Gastroesophageal sphincter (tissue), 4 donors: ENCODE measurements around the gene ODC1. TPM values are rescaled to one million over a fixed set of nuclear protein-coding genes. Genes with fewer than 3 reads are reported as not detected.
A peak's percentile ranks its signal among the peaks of the same experiment; 100 is the strongest.

Experiments used
- ATAC-seq: fragments of 150-250 bp; one replicate; pipeline ENCODE4 v1.9.1; 2016; ENCODE audit warnings: mild to moderate bottlenecking, moderate library complexity
- H3K27ac ChIP-seq, 4 donors: fragments of 200-600 bp; sonication (generic) in 3 of 4; 1 replicate in 3 of 4; 2 replicates in 1 of 4; pipeline ENCODE4 v1.5.1; 2016 to 2019
- H3K27me3 ChIP-seq: fragments of 200-600 bp; sonication (generic); one replicate; pipeline ENCODE4 v1.5.1; 2019
- H3K36me3 ChIP-seq, 2 donors: fragments of 200-600 bp; sonication (generic); one replicate each; pipeline ENCODE4 v1.5.1; 2019; ENCODE audit warnings: control low read depth in 1 of 2
- H3K4me1 ChIP-seq, 3 donors: fragments of 200-600 bp; sonication (generic); 1 replicate in 2 of 3; 2 replicates in 1 of 3; pipeline ENCODE4 v1.5.1; 2016 to 2019; ENCODE audit warnings: control low read depth in 2 of 3
- H3K4me3 ChIP-seq, 2 donors: fragments of 200-600 bp; sonication (generic); one replicate each; pipeline ENCODE4 v1.5.1; 2019; ENCODE audit warnings: mild to moderate bottlenecking in 1 of 2, moderate library complexity in 1 of 2
- H3K9me3 ChIP-seq, 3 donors: fragments of 200-600 bp; sonication (generic); one replicate each; pipeline ENCODE4 v1.5.1; 2017 to 2019; ENCODE audit warnings: control low read depth in 2 of 3
- EP300 ChIP-seq: sonication (generic); formaldehyde crosslinking; IDR thresholded peaks from one replicate; pipeline ENCODE4 v1.6.1; 2017; ENCODE audit warnings: antibody characterized with exemption, mild to moderate bottlenecking
- POLR2A ChIP-seq, 2 donors: fragments of 450-650 bp; IDR thresholded peaks; one replicate each; pipeline ENCODE4 v1.6.1; 2017; ENCODE audit warnings: antibody characterized with exemption in 2 of 2, mild to moderate bottlenecking in 2 of 2, moderate library complexity in 1 of 2
- POLR2AphosphoS5 ChIP-seq: sonication (generic); formaldehyde crosslinking; IDR thresholded peaks from one replicate; pipeline ENCODE4 v1.6.1; 2017; ENCODE audit warnings: antibody characterized with exemption
- WGBS, 2 donors: methylation state at CpG; one replicate each; pipeline ENCODE4 v1.1.5; 2018; ENCODE audit warnings: low coverage in 1 of 2; 5-methylcytosine and 5-hydroxymethylcytosine counted together
- total RNA-seq, 4 donors: library from RNA; depleted of rRNA; stranded (reverse); fragments of >200 nt; gene quantifications; one replicate each; pipeline ENCODE4 v1.1.0, GENCODE V29; 2016
- TF ChIP-seq, protein P1 (sequence below), 4 experiments: fragments of 200-600 bp in 2 of 4; fragments of 450-650 bp in 2 of 4; sonication (generic) in 1 of 4; IDR thresholded peaks; one replicate each; pipeline ENCODE4 v1.5.1; 2017 to 2019; ENCODE audit warnings: antibody characterized with exemption in 4 of 4, mild to moderate bottlenecking in 2 of 4, moderate library complexity in 2 of 4

The ODC1 gene
- total RNA-seq, 4 donors from 2014 or later, result 105 to 199 (median 137) TPM

DNA sequence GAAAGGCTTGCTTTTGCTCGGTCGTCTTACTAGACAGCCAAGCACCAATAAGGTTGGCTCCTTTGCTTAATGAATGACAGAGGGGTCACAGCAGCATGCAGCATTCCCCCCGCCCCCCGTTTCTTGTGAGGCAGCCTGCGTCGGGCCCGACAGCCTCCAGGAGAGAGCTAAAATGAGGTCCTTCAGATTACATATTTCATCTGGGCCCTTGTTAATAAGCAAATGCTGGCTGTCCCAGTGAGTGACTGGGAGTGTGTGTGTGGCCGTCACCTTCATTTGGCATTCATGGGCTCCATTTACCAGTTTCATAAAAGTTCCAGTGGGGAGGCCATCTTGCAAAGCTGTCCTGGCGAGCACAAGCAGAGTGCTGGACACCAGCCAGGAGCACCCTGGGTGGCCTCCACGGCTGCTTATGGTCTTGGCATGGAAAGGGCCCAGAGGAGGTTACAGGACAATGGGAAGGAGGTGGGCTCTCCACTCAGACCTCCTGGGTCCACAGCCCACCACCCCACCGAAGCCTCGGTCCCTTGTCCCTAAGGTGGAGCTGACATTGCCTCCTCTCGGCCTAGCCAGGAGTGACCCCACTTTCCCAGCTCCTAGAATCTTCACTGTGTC is 37.2 kb downstream of the ODC1 start:
- 53% methylated on average over 3 of the region's 13 CpGs; no CpG with 5 or more reads in 1 of the 2 donors for WGBS, 2 donors
- no peak overlapping the region for H3K27ac ChIP-seq
- H3K9me3 ChIP-seq, result no peaks in the 10 kb centered on the region
- TF ChIP-seq, protein P1, sequence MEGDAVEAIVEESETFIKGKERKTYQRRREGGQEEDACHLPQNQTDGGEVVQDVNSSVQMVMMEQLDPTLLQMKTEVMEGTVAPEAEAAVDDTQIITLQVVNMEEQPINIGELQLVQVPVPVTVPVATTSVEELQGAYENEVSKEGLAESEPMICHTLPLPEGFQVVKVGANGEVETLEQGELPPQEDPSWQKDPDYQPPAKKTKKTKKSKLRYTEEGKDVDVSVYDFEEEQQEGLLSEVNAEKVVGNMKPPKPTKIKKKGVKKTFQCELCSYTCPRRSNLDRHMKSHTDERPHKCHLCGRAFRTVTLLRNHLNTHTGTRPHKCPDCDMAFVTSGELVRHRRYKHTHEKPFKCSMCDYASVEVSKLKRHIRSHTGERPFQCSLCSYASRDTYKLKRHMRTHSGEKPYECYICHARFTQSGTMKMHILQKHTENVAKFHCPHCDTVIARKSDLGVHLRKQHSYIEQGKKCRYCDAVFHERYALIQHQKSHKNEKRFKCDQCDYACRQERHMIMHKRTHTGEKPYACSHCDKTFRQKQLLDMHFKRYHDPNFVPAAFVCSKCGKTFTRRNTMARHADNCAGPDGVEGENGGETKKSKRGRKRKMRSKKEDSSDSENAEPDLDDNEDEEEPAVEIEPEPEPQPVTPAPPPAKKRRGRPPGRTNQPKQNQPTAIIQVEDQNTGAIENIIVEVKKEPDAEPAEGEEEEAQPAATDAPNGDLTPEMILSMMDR (IDR thresholded peaks at IDR 0.05), result no peak
- TF ChIP-seq POLR2AphosphoS5, result no peak
- TF ChIP-seq EP300, result no peak
- no peak for TF ChIP-seq POLR2A (IDR thresholded peaks at IDR 0.05)
- no peak for ATAC-seq
- peaks cover 0 to 45% (median 5%) of the 10 kb centered on the region in 3 donors for H3K4me1 ChIP-seq
- no peaks in the 10 kb centered on the region for H3K36me3 ChIP-seq
- H3K4me3 ChIP-seq, result no peak overlapping the region
- H3K27me3 ChIP-seq, result no peaks in the 10 kb centered on the region

DNA sequence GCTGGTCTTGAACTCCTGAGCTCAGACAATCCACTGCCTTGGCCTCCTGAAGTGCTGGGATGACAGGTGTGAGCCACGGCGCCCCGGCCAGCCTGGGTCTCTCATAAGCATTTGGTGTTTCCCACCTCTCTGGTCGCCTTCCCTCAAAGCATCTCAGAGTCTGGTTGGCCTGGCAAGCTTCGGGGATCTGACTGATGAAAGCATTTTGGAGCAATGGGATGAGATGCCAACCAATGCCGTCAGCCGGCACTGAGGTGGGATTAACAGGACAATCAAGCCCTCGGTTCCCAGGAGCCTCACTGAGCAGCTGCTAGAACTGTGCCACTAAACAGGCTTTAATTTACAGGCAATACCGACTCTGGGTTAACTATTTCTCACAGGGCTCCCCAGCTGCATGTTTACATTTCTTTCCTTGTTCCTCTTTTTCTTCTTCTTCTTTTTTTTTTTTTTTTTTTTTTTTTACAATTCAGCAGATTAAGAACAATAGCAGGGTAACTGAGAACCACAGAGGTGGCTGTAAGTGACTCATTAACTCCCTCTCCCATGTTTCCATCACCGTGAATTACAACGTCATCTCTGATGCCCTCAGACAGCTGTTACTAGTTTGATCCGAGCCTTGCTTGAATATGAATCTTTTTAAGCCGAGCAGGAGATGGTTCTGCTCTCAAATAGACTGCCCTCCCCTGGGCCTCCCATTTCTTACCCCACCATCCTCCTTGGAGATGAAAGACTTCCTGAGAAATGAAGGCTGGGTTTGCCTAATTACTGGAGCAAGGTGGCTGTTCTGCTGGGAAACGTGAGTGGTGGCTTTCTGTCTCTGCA is 37.9 kb downstream of the ODC1 start:
- no peak for ATAC-seq
- no peaks in the 10 kb centered on the region for H3K27me3 ChIP-seq
- H3K9me3 ChIP-seq, result no peaks in the 10 kb centered on the region
- 76 to 77% methylated on average over 5 to 9 of the region's 14 CpGs for WGBS, 2 donors
- peaks cover 0 to 53% (median 6%) of the 10 kb centered on the region in 3 donors for H3K4me1 ChIP-seq
- TF ChIP-seq POLR2A (IDR thresholded peaks at IDR 0.05) (no peak), POLR2AphosphoS5 (no peak), EP300 (no peak)
- TF ChIP-seq, protein P1 (IDR thresholded peaks at IDR 0.05), result no peak
- no peak overlapping the region for H3K4me3 ChIP-seq
- H3K27ac ChIP-seq, result no peak overlapping the region
- no peaks in the 10 kb centered on the region for H3K36me3 ChIP-seq

DNA sequence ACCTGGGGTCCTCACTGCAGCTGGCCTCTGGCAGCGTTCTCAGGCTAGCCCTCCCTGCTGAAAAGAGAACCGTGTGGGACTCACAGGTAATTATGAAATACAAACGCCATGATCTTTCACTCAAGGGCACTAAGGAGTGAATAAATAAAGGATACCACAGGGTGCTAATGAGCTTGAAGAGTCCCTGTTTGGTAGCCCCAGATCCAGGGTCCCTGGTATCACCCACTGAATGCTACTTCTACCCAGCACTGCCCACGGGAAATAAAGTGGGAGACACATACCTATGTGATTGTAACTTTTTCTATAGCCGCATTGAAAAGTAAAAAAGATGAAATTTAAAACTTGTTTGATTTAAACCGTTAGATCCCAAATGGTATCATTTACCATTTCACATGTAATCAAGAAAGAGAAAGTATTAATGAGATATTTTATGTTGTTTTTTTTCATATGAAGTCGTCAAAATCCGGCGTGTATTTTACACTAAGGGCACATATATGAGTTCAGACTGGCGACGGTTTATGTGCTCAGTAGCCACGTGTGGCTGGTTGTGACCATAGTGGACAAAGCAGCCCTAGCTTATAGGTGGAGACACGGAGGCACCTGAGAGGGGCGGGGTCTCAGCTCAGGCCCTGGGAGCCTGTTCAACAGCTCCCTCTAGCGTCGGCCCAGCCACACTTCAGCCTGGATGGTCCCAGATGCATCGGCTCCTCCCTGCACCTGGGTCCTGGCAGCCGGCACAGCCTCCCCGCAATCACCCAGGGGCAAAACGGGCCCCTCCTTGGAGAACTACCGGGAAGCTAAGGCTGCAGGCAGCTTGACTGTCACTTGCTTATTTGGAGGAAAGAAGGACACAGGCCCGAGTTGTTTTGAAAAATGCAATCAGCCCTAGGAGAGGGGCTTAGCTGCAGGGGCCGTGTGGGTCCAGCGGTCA is 39.2 kb downstream of the ODC1 start:
- Histone ChIP-seq H3K27me3 (no peaks in the 10 kb centered on the region), H3K4me1 (peaks cover 0 to 60% (median 16%) of the 10 kb centered on the region in 3 donors)
- 28 to 65% methylated on average over 8 to 9 of the region's 24 CpGs for WGBS, 2 donors

DNA sequence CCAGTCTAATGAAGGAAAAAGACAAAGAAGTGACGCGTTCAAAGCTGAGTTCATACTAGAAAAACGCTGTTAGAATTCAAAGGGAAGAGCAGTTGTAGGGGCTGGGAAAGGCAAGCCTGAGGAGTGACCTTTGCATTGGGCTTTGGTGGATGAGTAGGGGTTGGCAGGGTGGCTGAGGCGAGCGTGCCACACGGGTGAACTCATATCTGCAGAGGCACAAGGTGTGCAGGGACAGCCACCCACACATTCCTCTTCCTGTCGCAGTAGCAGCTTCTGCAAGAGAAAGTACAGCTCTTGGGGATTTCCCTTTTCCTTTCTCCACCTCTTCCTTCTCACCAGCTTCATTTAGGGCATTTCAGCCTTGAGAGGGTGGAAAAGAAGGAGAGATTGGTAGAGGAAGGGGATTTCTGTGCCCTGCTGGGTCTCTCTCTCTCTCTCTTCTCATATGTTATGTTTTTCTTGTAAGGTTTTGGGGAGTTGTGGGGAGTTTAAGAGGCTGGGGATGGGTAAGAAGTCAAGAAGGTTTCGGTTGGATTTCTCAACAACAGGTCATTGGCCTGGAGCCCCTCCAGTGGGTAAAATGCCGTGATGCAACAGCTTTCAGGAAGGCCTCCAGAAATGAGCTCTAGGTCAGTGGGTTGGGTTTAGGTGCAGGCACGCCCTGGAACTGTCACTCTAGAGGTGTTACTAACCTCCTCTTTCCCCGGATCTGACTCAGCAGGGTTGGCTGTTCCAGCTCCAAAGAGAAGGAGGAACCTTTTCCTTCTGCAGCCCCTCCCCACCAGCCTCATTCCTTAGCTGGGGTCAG is 40.1 kb downstream of the ODC1 start:
- no peaks in the 10 kb centered on the region for H3K27me3 ChIP-seq
- H3K36me3 ChIP-seq, result no peaks in the 10 kb centered on the region
- peak overlapping the region in 3 of 4 donors; percentile 67 to 90 (median 88) for H3K27ac ChIP-seq
- no peaks in the 10 kb centered on the region for H3K9me3 ChIP-seq
- H3K4me3 ChIP-seq, result no peak overlapping the region
- TF ChIP-seq, protein P1 (IDR thresholded peaks at IDR 0.05), result no peak
- TF ChIP-seq POLR2A (IDR thresholded peaks at IDR 0.05) (no peak), EP300 (no peak), POLR2AphosphoS5 (peak; percentile 88)
- H3K4me1 ChIP-seq, result peaks cover 0 to 62% (median 16%) of the 10 kb centered on the region in 3 donors
- peak; percentile 75 for ATAC-seq
- WGBS, 2 donors, result 49 to 72% methylated on average over 9 to 10 of the region's 11 CpGs

More for the DNA sequence above, 39.2 kb downstream of the ODC1 start:
- H3K27ac ChIP-seq, result peak overlapping the region in 3 of 4 donors; percentile 67 to 90 (median 88)
- no peaks in the 10 kb centered on the region for H3K36me3 ChIP-seq
- H3K9me3 ChIP-seq, result no peaks in the 10 kb centered on the region
- ATAC-seq, result peak; percentile 48
- no peak for TF ChIP-seq POLR2A (IDR thresholded peaks at IDR 0.05)
- TF ChIP-seq, protein P1 (IDR thresholded peaks at IDR 0.05), result peak in 3 of 4 experiments; percentile 77 to 98 (median 88)
- H3K4me3 ChIP-seq, result no peak overlapping the region
